ENCODE results near the gene PRPSAP1.

GRCh38 chr17:76331083-76331482, 22.6 kb downstream of the PRPSAP1 start:
- TF ChIP-seq POLR2A (IDR thresholded peaks at IDR 0.05) (no peak), EP300 (IDR thresholded peaks at IDR 0.05) (no peak), POLR2AphosphoS5 (IDR thresholded peaks at IDR 0.05) (no peak)

All from sigmoid colon (tissue), 4 donors.